Measurements from ENCODE around the gene RCC2. TPM values are rescaled to one million over a fixed set of nuclear protein-coding genes. Genes with fewer than 3 reads are reported as not detected.

The RCC2 gene
- total and polyA plus RNA-seq, 2 of the 4 experiments (the other 2 are of a cell fraction) = 24.0 to 38.9 TPM

DNA sequence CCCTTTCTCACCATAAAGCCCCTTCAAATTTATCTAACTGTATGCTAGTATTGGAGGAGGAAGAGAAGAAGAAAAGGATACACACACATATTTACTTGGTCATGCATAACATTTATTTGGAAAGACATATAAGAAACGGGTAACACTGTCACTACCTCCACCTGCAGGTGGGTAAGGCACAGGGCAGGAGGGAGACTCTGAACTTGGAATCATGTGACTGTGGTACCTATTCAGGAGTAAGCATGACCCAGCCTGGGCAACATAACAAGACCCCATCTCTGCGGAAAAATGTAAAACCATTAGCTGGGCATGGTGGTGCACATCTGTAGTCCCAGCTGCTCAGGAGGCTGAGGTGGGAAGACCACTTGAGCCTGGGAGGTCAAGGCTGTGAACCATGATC lies 68.9 kb downstream of the RCC2 start:
- no peaks in the 10 kb centered on the region for H3K9me3 ChIP-seq (ENCODE audit: control insufficient read depth, insufficient read depth, low read length)
- no peak overlapping the region for H3K9ac ChIP-seq (ENCODE audit: low read depth, low read length)
- CTCF ChIA-PET = no interaction called here

More for the DNA sequence above, 68.9 kb downstream of the RCC2 start:
- H4K91ac ChIP-seq (ENCODE audit: insufficient read depth, low read depth, low read length) = no peak overlapping the region
- no peak overlapping the region for H3K4me2 ChIP-seq (ENCODE audit: low read depth, low read length)
- H4K20me1 ChIP-seq (ENCODE audit: insufficient read depth, low read length) = no peaks in the 10 kb centered on the region
- no peaks in the 10 kb centered on the region for H3K9me1 ChIP-seq (ENCODE audit: insufficient read depth, low read length)
- POLR2A ChIA-PET (ENCODE audit: unreplicated experiment) = no interaction called here
- H3K56ac ChIP-seq (ENCODE audit: extremely low read depth, insufficient read depth, low read length) = no peak overlapping the region
- TF ChIP-seq MAFK (IDR thresholded peaks at IDR 0.05; ENCODE audit: low read depth, low read length) = no peak
- no peak for TF ChIP-seq NFE2L2 (IDR thresholded peaks at IDR 0.05; ENCODE audit: low read depth, low read length)
- TF ChIP-seq MAZ (IDR thresholded peaks at IDR 0.05; ENCODE audit: borderline replicate concordance, low read depth, low read length) = no peak
- TF ChIP-seq POLR2A (IDR thresholded peaks at IDR 0.05; ENCODE audit: low read depth, low read length) = no peak
- TF ChIP-seq, protein P1, sequence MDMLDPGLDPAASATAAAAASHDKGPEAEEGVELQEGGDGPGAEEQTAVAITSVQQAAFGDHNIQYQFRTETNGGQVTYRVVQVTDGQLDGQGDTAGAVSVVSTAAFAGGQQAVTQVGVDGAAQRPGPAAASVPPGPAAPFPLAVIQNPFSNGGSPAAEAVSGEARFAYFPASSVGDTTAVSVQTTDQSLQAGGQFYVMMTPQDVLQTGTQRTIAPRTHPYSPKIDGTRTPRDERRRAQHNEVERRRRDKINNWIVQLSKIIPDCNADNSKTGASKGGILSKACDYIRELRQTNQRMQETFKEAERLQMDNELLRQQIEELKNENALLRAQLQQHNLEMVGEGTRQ (IDR thresholded peaks at IDR 0.05; ENCODE audit: low read depth, low read length) = no peak
- no peak for TF ChIP-seq CHD1 (IDR thresholded peaks at IDR 0.05; ENCODE audit: low read depth, low read length)
- TF ChIP-seq CEBPB (IDR thresholded peaks at IDR 0.05; ENCODE audit: low read depth, low read length) = no peak
- no peak for TF ChIP-seq SMC3 (IDR thresholded peaks at IDR 0.05; ENCODE audit: low read depth, low read length)
- no peak for TF ChIP-seq BHLHE40 (IDR thresholded peaks at IDR 0.05; ENCODE audit: low read depth, low read length)
- no peak for TF ChIP-seq RAD21 (IDR thresholded peaks at IDR 0.05; ENCODE audit: low read length)
- TF ChIP-seq RCOR1 (IDR thresholded peaks at IDR 0.05; ENCODE audit: insufficient replicate concordance, low read length) = no peak
- no peak for TF ChIP-seq FOS (IDR thresholded peaks at IDR 0.05; ENCODE audit: low read depth, low read length)
- TF ChIP-seq, protein P2, sequence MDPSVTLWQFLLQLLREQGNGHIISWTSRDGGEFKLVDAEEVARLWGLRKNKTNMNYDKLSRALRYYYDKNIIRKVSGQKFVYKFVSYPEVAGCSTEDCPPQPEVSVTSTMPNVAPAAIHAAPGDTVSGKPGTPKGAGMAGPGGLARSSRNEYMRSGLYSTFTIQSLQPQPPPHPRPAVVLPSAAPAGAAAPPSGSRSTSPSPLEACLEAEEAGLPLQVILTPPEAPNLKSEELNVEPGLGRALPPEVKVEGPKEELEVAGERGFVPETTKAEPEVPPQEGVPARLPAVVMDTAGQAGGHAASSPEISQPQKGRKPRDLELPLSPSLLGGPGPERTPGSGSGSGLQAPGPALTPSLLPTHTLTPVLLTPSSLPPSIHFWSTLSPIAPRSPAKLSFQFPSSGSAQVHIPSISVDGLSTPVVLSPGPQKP (IDR thresholded peaks at IDR 0.05; ENCODE audit: borderline replicate concordance, low read depth, low read length) = no peak
- no peak for TF ChIP-seq MXI1 (IDR thresholded peaks at IDR 0.05; ENCODE audit: borderline replicate concordance, low read depth, low read length)
- no peak for TF ChIP-seq RFX5 (IDR thresholded peaks at IDR 0.05; ENCODE audit: low read depth, low read length)
- TF ChIP-seq, protein P3, sequence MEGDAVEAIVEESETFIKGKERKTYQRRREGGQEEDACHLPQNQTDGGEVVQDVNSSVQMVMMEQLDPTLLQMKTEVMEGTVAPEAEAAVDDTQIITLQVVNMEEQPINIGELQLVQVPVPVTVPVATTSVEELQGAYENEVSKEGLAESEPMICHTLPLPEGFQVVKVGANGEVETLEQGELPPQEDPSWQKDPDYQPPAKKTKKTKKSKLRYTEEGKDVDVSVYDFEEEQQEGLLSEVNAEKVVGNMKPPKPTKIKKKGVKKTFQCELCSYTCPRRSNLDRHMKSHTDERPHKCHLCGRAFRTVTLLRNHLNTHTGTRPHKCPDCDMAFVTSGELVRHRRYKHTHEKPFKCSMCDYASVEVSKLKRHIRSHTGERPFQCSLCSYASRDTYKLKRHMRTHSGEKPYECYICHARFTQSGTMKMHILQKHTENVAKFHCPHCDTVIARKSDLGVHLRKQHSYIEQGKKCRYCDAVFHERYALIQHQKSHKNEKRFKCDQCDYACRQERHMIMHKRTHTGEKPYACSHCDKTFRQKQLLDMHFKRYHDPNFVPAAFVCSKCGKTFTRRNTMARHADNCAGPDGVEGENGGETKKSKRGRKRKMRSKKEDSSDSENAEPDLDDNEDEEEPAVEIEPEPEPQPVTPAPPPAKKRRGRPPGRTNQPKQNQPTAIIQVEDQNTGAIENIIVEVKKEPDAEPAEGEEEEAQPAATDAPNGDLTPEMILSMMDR (conservative IDR thresholded peaks at IDR 0.05; ENCODE audit: low read depth, low read length) = no peak
- H2AK9ac ChIP-seq (replicated peaks; ENCODE audit: low read depth, low read length, poor library complexity) = no peak overlapping the region
- no peak overlapping the region for H2AK5ac ChIP-seq (ENCODE audit: low read depth, low read length)
- no peak overlapping the region for H4K8ac ChIP-seq (ENCODE audit: low read depth in 2 of 2, low read length in 2 of 2)
- H2BK120ac ChIP-seq (ENCODE audit: low read depth, low read length) = no peak overlapping the region
- dilution Hi-C loops (cut with HindIII; ENCODE audit: low sequenced_read_pairs, unreplicated experiment) (no loop called here), in situ Hi-C loops (cut with MboI; ENCODE audit: low sequenced_read_pairs) (no loop called here), intact Hi-C loops (cut with micrococcal nuclease) (no loop called here)
- no peak overlapping the region for H3K23ac ChIP-seq (ENCODE audit: low read depth, low read length)
- no peak overlapping the region for H4K5ac ChIP-seq (ENCODE audit: low read depth, low read length)
- no TSS peak for BruUV-seq (replicated peaks)
- no peak overlapping the region for H3K14ac ChIP-seq (replicated peaks; ENCODE audit: low read depth, low read length)
- H3K18ac ChIP-seq (ENCODE audit: low read depth, low read length) = no peak overlapping the region
- no peak overlapping the region for H2BK15ac ChIP-seq (ENCODE audit: low read depth, low read length)
- H3K36me3 ChIP-seq (ENCODE audit: control insufficient read depth, insufficient read depth, low read length) = no peaks in the 10 kb centered on the region
- H3K27me3 ChIP-seq (ENCODE audit: control insufficient read depth, insufficient read depth, low read length) = peaks cover 43% of the 10 kb centered on the region
- DNase-seq = no peak
- ATAC-seq (ENCODE audit: low read depth) = no peak
- no peak overlapping the region for H3K27ac ChIP-seq (ENCODE audit: insufficient read depth, low read length)
- H2BK5ac ChIP-seq (ENCODE audit: low read depth, low read length, poor library complexity, severe bottlenecking) = no peak overlapping the region
- WGBS, 2 experiments (ENCODE audit: extremely low coverage in 2 of 2, insufficient read length in 1 of 2) = no CpG with 5 or more reads among the region's 2 CpGs
- H2AFZ ChIP-seq (replicated peaks; ENCODE audit: low read length, poor library complexity) = no peak overlapping the region
- H3K79me1 ChIP-seq (ENCODE audit: low read depth in 1 of 2, low read length in 2 of 2) = no peaks in the 10 kb centered on the region
- H2BK20ac ChIP-seq (ENCODE audit: low read depth, low read length) = no peak overlapping the region
- H3K4me3 ChIP-seq (ENCODE audit: insufficient read depth, low read depth, low read length) = no peak overlapping the region
- no peak overlapping the region for H3K4ac ChIP-seq (ENCODE audit: low read depth, low read length)
- H3K4me1 ChIP-seq (ENCODE audit: control insufficient read depth, insufficient read depth, low read length) = no peaks in the 10 kb centered on the region
